ENCODE measurements around the gene HPDL. TPM values are rescaled to one million over a fixed set of nuclear protein-coding genes. Genes with fewer than 3 reads are reported as not detected.
"Not testable (repeated sequence)": the region's sequence is repeated elsewhere in the genome, so short reads cannot be mapped to it uniquely, and the experiment has no call there.

HPDL gene
- polyA plus RNA-seq, 1 donor (not counting 4 experiments of a cell fraction or from before 2014, with no cell fraction given): 0.14 TPM

- H3K4me3 ChIP-seq (ENCODE audit: control insufficient read depth in 2 of 3, extremely low read depth in 1 of 3, insufficient read depth in 2 of 3, low read depth in 1 of 3, low read length in 3 of 3): peak overlapping the region in 2 of 3 experiments; percentile 19 to 24
- peaks cover 19% of the 10 kb centered on the region for H3K4me1 ChIP-seq (ENCODE audit: control insufficient read depth, extremely low read depth, insufficient read depth, low read length)
- H3K36me3 ChIP-seq (ENCODE audit: control insufficient read depth in 2 of 2, extremely low read depth in 1 of 2, insufficient read depth in 2 of 2, low read length in 2 of 2); H3K9me3 ChIP-seq (ENCODE audit: control insufficient read depth, low read depth, low read length); DNase-seq (ENCODE audit: low read depth, low spot score); H3K9me1 ChIP-seq (ENCODE audit: control insufficient read depth, extremely low read depth, insufficient read depth, low read length); H3K27ac ChIP-seq (ENCODE audit: control insufficient read depth, insufficient read depth, low read length); H4K20me1 ChIP-seq (ENCODE audit: control insufficient read depth, extremely low read depth, insufficient read depth, low read length); H3K79me2 ChIP-seq (ENCODE audit: control insufficient read depth, insufficient read depth, low read length); H3K27me3 ChIP-seq (ENCODE audit: control insufficient read depth, extremely low read depth, insufficient read depth, low read length); H3K9ac ChIP-seq (ENCODE audit: control insufficient read depth, extremely low read depth, insufficient read depth, low read length); dilution Hi-C loops (cut with MboI; ENCODE audit: extremely low pct_ligation_motif_present, low sequenced_read_pairs): not testable (repeated sequence)
- peak overlapping the region; percentile 76 for H3K4me2 ChIP-seq (ENCODE audit: control insufficient read depth, extremely low read depth, insufficient read depth, low read depth, low read length)
- H2AFZ ChIP-seq (ENCODE audit: control insufficient read depth, low read length): peak overlapping the region; percentile 20
- peak; percentile 79 for FAIRE-seq
- peak in 1 of 3 experiments; percentile 11 for TF ChIP-seq CTCF (optimal IDR thresholded peaks at IDR 0.05 in 1 of 3, IDR thresholded peaks at IDR 0.05 in 1 of 3, conservative IDR thresholded peaks at IDR 0.05 in 1 of 3; ENCODE audit: extremely low read depth in 1 of 3, insufficient read depth in 2 of 3, low read length in 3 of 3)
Observed at GRCh38 chr1:45360981-45361380, 34.3 kb downstream of the HPDL start.

- no peak for FAIRE-seq
- Histone ChIP-seq H3K36me3 (ENCODE audit: control insufficient read depth in 2 of 2, extremely low read depth in 1 of 2, insufficient read depth in 2 of 2, low read length in 2 of 2) (no peaks in the 10 kb centered on the region), H3K9me1 (ENCODE audit: control insufficient read depth, extremely low read depth, insufficient read depth, low read length) (no peaks in the 10 kb centered on the region), H3K9ac (ENCODE audit: control insufficient read depth, extremely low read depth, insufficient read depth, low read length) (no peak overlapping the region), H3K4me3 (ENCODE audit: control insufficient read depth in 2 of 3, extremely low read depth in 1 of 3, insufficient read depth in 2 of 3, low read depth in 1 of 3, low read length in 3 of 3) (no peak overlapping the region), H2AFZ (ENCODE audit: control insufficient read depth, low read length) (no peak overlapping the region), H3K79me2 (ENCODE audit: control insufficient read depth, insufficient read depth, low read length) (no peaks in the 10 kb centered on the region), H3K4me1 (ENCODE audit: control insufficient read depth, extremely low read depth, insufficient read depth, low read length) (peaks cover 12% of the 10 kb centered on the region), H3K9me3 (ENCODE audit: control insufficient read depth, low read depth, low read length) (no peaks in the 10 kb centered on the region), H3K27me3 (ENCODE audit: control insufficient read depth, extremely low read depth, insufficient read depth, low read length) (no peaks in the 10 kb centered on the region), H3K27ac (ENCODE audit: control insufficient read depth, insufficient read depth, low read length) (no peak overlapping the region), H3K4me2 (ENCODE audit: control insufficient read depth, extremely low read depth, insufficient read depth, low read depth, low read length) (no peak overlapping the region), H4K20me1 (ENCODE audit: control insufficient read depth, extremely low read depth, insufficient read depth, low read length) (no peaks in the 10 kb centered on the region)
- no peak for TF ChIP-seq CTCF (optimal IDR thresholded peaks at IDR 0.05 in 1 of 3, IDR thresholded peaks at IDR 0.05 in 1 of 3, conservative IDR thresholded peaks at IDR 0.05 in 1 of 3; ENCODE audit: extremely low read depth in 1 of 3, insufficient read depth in 2 of 3, low read length in 3 of 3)
- no peak for TF ChIP-seq EZH2 (IDR thresholded peaks at IDR 0.05; ENCODE audit: low read length)
- dilution Hi-C loops (cut with MboI; ENCODE audit: extremely low pct_ligation_motif_present, low sequenced_read_pairs): no loop called here
- DNase-seq (ENCODE audit: low read depth, low spot score): no peak
Observed at GRCh38 chr1:45364294-45364693, 37.6 kb downstream of the HPDL start.
